Measurements from ENCODE around the gene ST3GAL6.
A peak's percentile ranks its signal among the peaks of the same experiment; 100 is the strongest.

Gene ST3GAL6

GRCh38 chr3:98843266-98843959 is 80.3 kb downstream of the ST3GAL6 start:
- Histone ChIP-seq H3K9ac (ENCODE audit: insufficient read length) (peak overlapping the region; percentile 67), H3K9me3 (ENCODE audit: low read depth, low read length) (no peaks in the 10 kb centered on the region), H3K36me3 (ENCODE audit: insufficient read depth, low read length) (peaks cover 11% of the 10 kb centered on the region), H3K27ac (peak overlapping the region; percentile 89), H3K4me3 (peak overlapping the region; percentile 47)
- DNase-seq (ENCODE audit: low read depth, low spot score) = no peak
- TF ChIP-seq EZH2 (IDR thresholded peaks at IDR 0.05) = no peak
- no peak for TF ChIP-seq FOXP2 (optimal IDR thresholded peaks at IDR 0.05; ENCODE audit: control extremely low read depth, extremely low read length, insufficient read depth)
- no peak; the same call in 1 of the 2 replicates for TF ChIP-seq POLR2AphosphoS5 (IDR thresholded peaks at IDR 0.05; ENCODE audit: borderline replicate concordance, low read depth, low read length)

Measured in SK-N-MC (cell line).